DND-41 (cell line): Measurements from ENCODE around the gene ANAPC4.

ENCODE experiments used
- ATAC-seq: fragments of 200-7000 bp; cut with Tn5 transposase; 3 replicates; pipeline ENCODE4 v1.9.1; 2021; ENCODE audit warnings: low read depth; ENCODE audit not compliant: insufficient read depth
- DNase-seq: peaks from one replicate; pipeline ENCODE4 v3.0.0-alpha.2; 2020
- H2AFZ ChIP-seq: 2 replicates; pipeline ENCODE4 v1.6.0; 2012; ENCODE audit warnings: low read depth, low read length
- H3K27ac ChIP-seq: 2 replicates; pipeline ENCODE4 v1.5.1; 2012; ENCODE audit warnings: low read length, inconsistent platforms
- H3K27me3 ChIP-seq: fragments of 200-600 bp; sonication (generic); 2 replicates; pipeline ENCODE4 v1.6.0; 2012; ENCODE audit warnings: low read length, mild to moderate bottlenecking, inconsistent platforms; ENCODE audit not compliant: insufficient read depth, poor library complexity
- H3K36me3 ChIP-seq: 2 replicates; pipeline ENCODE4 v1.5.1; 2012; ENCODE audit warnings: low read length, inconsistent platforms; ENCODE audit not compliant: insufficient read depth
- H3K4me1 ChIP-seq: 2 replicates; pipeline ENCODE4 v1.5.1; 2012; ENCODE audit warnings: mild to moderate bottlenecking, low read length; ENCODE audit not compliant: insufficient read depth
- H3K4me2 ChIP-seq: 2 replicates; pipeline ENCODE4 v1.6.0; 2012; ENCODE audit warnings: mild to moderate bottlenecking, moderate library complexity, low read length, inconsistent platforms; ENCODE audit not compliant: insufficient read depth
- H3K4me3 ChIP-seq, 2 experiments: fragments of 200-600 bp in 1 of 2; shearing (Covaris generic) in 1 of 2; 2 replicates each; pipeline ENCODE4 v1.5.1; 2012 to 2016; ENCODE audit warnings: inconsistent platforms in 2 of 2, low read length in 2 of 2, mild to moderate bottlenecking in 2 of 2, low read depth in 1 of 2, moderate library complexity in 1 of 2
- H3K79me2 ChIP-seq: 2 replicates; pipeline ENCODE4 v1.6.0; 2012; ENCODE audit warnings: low read length, inconsistent platforms; ENCODE audit not compliant: insufficient read depth
- H3K9ac ChIP-seq: 2 replicates; pipeline ENCODE4 v1.6.0; 2012; ENCODE audit warnings: low read depth, mild to moderate bottlenecking, inconsistent platforms, low read length, moderate library complexity
- H3K9me3 ChIP-seq: 2 replicates; pipeline ENCODE4 v1.5.1; 2012; ENCODE audit warnings: low read length, moderate library complexity, mild to moderate bottlenecking, inconsistent platforms; ENCODE audit not compliant: insufficient read depth, severe bottlenecking
- H4K20me1 ChIP-seq: 2 replicates; pipeline ENCODE4 v1.6.0; 2012; ENCODE audit warnings: low read length; ENCODE audit not compliant: insufficient read depth
- EZH2 ChIP-seq: IDR thresholded peaks from 3 replicates; pipeline ENCODE4 v1.6.1; 2012; ENCODE audit warnings: borderline replicate concordance, low read depth, mild to moderate bottlenecking, moderate library complexity, low read length, inconsistent platforms; ENCODE audit not compliant: severe bottlenecking
- TF ChIP-seq, protein P1 (sequence below): IDR thresholded peaks from 2 replicates; pipeline ENCODE4 v1.5.1; 2012; ENCODE audit warnings: borderline replicate concordance, low read length, moderate library complexity, mild to moderate bottlenecking; ENCODE audit not compliant: poor library complexity, severe bottlenecking; ENCODE audit errors: extremely low read depth

The ANAPC4 gene

GRCh38 chr4:25330905-25331808 is 45.9 kb upstream of the ANAPC4 start:
- Histone ChIP-seq H3K4me2 (no peak overlapping the region), H2AFZ (no peak overlapping the region), H3K27ac (no peak overlapping the region), H3K36me3 (peaks cover 5% of the 10 kb centered on the region; the same call in 1 of the 2 replicates), H3K9me3 (no peaks in the 10 kb centered on the region), H3K4me3 (no peak overlapping the region), H3K9ac (no peak overlapping the region), H3K27me3 (no peaks in the 10 kb centered on the region), H4K20me1 (no peaks in the 10 kb centered on the region), H3K79me2 (peaks cover 2% of the 10 kb centered on the region; the same call in 1 of the 2 replicates), H3K4me1 (no peaks in the 10 kb centered on the region)
- DNase-seq, result no peak
- no peak for TF ChIP-seq EZH2
- TF ChIP-seq, protein P1, sequence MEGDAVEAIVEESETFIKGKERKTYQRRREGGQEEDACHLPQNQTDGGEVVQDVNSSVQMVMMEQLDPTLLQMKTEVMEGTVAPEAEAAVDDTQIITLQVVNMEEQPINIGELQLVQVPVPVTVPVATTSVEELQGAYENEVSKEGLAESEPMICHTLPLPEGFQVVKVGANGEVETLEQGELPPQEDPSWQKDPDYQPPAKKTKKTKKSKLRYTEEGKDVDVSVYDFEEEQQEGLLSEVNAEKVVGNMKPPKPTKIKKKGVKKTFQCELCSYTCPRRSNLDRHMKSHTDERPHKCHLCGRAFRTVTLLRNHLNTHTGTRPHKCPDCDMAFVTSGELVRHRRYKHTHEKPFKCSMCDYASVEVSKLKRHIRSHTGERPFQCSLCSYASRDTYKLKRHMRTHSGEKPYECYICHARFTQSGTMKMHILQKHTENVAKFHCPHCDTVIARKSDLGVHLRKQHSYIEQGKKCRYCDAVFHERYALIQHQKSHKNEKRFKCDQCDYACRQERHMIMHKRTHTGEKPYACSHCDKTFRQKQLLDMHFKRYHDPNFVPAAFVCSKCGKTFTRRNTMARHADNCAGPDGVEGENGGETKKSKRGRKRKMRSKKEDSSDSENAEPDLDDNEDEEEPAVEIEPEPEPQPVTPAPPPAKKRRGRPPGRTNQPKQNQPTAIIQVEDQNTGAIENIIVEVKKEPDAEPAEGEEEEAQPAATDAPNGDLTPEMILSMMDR, result no peak
- peak; percentile 31; the same call in 1 of the 3 replicates for ATAC-seq

DNA sequence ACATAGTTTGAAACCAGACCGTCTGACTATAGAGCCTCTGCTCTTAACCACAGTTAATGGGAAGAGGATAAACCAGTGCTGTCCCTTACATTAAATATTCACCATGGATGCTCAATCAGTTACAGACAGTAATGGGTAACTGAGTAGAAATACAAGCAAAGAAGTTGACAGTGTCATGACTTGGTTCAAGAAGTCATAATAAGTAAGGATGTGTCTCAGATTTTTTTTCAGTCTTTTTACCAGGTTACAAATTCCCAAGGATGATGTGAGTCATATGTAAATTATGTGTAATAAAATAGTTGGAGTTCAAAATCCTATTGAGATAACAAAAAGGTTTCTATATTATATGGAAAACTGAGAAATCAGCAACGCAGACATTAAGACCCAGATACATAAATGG is 33.4 kb upstream of the ANAPC4 start:
- H4K20me1 ChIP-seq, result no peaks in the 10 kb centered on the region
- no peaks in the 10 kb centered on the region for H3K79me2 ChIP-seq
- TF ChIP-seq, protein P1, result no peak
- no peak for TF ChIP-seq EZH2
- ATAC-seq, result no peak
- no peak overlapping the region for H3K27ac ChIP-seq
- no peak overlapping the region for H2AFZ ChIP-seq
- no peaks in the 10 kb centered on the region for H3K9me3 ChIP-seq
- no peak overlapping the region for H3K4me3 ChIP-seq
- no peak overlapping the region for H3K4me2 ChIP-seq
- no peak overlapping the region for H3K9ac ChIP-seq
- H3K4me1 ChIP-seq, result no peaks in the 10 kb centered on the region
- no peak for DNase-seq
- no peaks in the 10 kb centered on the region for H3K27me3 ChIP-seq
- H3K36me3 ChIP-seq, result peaks cover 6% of the 10 kb centered on the region; the same call in 1 of the 2 replicates

- no peaks in the 10 kb centered on the region for H3K9me3 ChIP-seq
- H3K4me2 ChIP-seq, result no peak overlapping the region
- H3K27ac ChIP-seq, result no peak overlapping the region
- no peak overlapping the region for H2AFZ ChIP-seq
- H3K36me3 ChIP-seq, result peaks cover 5% of the 10 kb centered on the region; the same call in 1 of the 2 replicates
- H3K27me3 ChIP-seq, result no peaks in the 10 kb centered on the region
- no peaks in the 10 kb centered on the region for H3K4me1 ChIP-seq
- H3K79me2 ChIP-seq, result no peaks in the 10 kb centered on the region
- no peaks in the 10 kb centered on the region for H4K20me1 ChIP-seq
- no peak overlapping the region for H3K4me3 ChIP-seq
- ATAC-seq (no peak), DNase-seq (no peak)
- TF ChIP-seq EZH2, result no peak
- TF ChIP-seq, protein P1, result no peak
- H3K9ac ChIP-seq, result no peak overlapping the region
These were observed 31.3 kb upstream of the ANAPC4 start for GRCh38 chr4:25345744-25346143.
